Pancreas (tissue), 10 donors: Measurements from ENCODE around the gene ERI3. TPM values are rescaled to one million over a fixed set of nuclear protein-coding genes. Genes with fewer than 3 reads are reported as not detected.

Experiments used
- ATAC-seq, 4 donors: fragments of 200-7000 bp; cut with Tn5 transposase; one replicate each; pipeline versions ENCODE4 v1.8.0 to v1.9.1; 2020; ENCODE audit warnings: mild to moderate bottlenecking in 4 of 4, moderate library complexity in 4 of 4
- DNase-seq, 6 donors: peaks; one replicate each; pipeline ENCODE4 v3.0.0-alpha.2; 2020
- FAIRE-seq: peaks from 2 replicates; lab custom pipeline; 2012; peaks lifted over from hg19 to GRCh38; lab: Jason Lieb, UNC
- H3K27ac ChIP-seq, 4 donors: fragments of 200-600 bp; sonication (generic); 1 replicate in 3 of 4; 2 replicates in 1 of 4; pipeline versions ENCODE4 v1.5.0 to v1.8.0; 2020
- H3K27me3 ChIP-seq, 4 donors: fragments of 200-600 bp; one replicate each; pipeline ENCODE4 v1.8.0; 2021
- H3K36me3 ChIP-seq, 3 donors: fragments of 200-600 bp; sonication (generic) in 1 of 3; one replicate each; pipeline versions ENCODE4 v1.5.0 to v1.8.0; 2020 to 2021
- H3K4me1 ChIP-seq, 3 donors: fragments of 200-600 bp; one replicate each; pipeline ENCODE4 v1.8.0; 2021
- H3K4me3 ChIP-seq, 4 donors: fragments of 200-600 bp; sonication (generic) in 2 of 4; one replicate each; pipeline versions ENCODE4 v1.5.0 to v1.8.0; 2020 to 2021
- H3K9me3 ChIP-seq, 4 donors: fragments of 200-600 bp; one replicate each; pipeline ENCODE4 v1.8.0; 2021
- CTCF ChIP-seq, 4 donors: fragments of 200-600 bp; sonication (generic) in 3 of 4; IDR thresholded peaks; one replicate each; pipeline versions ENCODE4 v1.5.0 to v1.8.0; 2021; ENCODE audit warnings: antibody characterized with exemption in 4 of 4
- WGBS, 2 donors: extraction: QIAGEN DNeasy Blood & Tissue Kit; methylation state at CpG; one replicate each; pipeline ENCODE4 v1.1.7; 2013; 5-methylcytosine and 5-hydroxymethylcytosine counted together
- intact Hi-C, 3 donors: fragments of 100-400 bp; cut with DNase I; formaldehyde crosslinking; loops; one replicate each; pipeline versions ENCODE4 v1.11.1 to v1.14.2; 2022
- polyA plus RNA-seq, 2 donors: library from polyadenylated mRNA; stranded (reverse); fragments of 200-250 nt; gene quantifications; one replicate each; pipeline ENCODE4 v1.2.3, GENCODE V29; 2013
- total RNA-seq, 6 donors: library from RNA; stranded (reverse); fragmentation: NEBNext Ultra II Directional in 4 of 6; extraction: Animal tissue kit (Norgen Biotek cat#: 25700) in 4 of 6; gene quantifications; one replicate each; pipeline versions ENCODE4 v1.2.1 to v1.2.4, GENCODE V29; 2021 to 2023
- donor health status: healthy with polysubstance abuse.
- donor health status: DM: no; HTN: no; CAD: no; lungs with moderate emphysema.
- donor health status: DM: no; HTN: no; CAD: no.
- donor health status: control.
- donor health status: control.
- donor health status: Bipolar disorder and iron deficiency.
- donor health status: DM: yes; HTN: yes; CAD: no.
- donor health status: DM: no; HTN: no; CAD: no.
- donor health status: DM: no; HTN: no; CAD: no.
- donor health status: DM: yes; HTN: yes; CAD: no.

ERI3 gene
- total and polyA plus RNA-seq, 8 donors = 18.9 to 33.7 (median 21.8) TPM

GRCh38 chr1:44230796-44231195 lies 124.3 kb downstream of the ERI3 start:
- no peak overlapping the region for H3K4me3 ChIP-seq
- H3K36me3 ChIP-seq = no peaks in the 10 kb centered on the region
- no peaks in the 10 kb centered on the region for H3K9me3 ChIP-seq
- TF ChIP-seq CTCF (IDR thresholded peaks at IDR 0.05) = no peak
- FAIRE-seq = no peak
- no peaks in the 10 kb centered on the region for H3K27me3 ChIP-seq
- no peak for DNase-seq
- no peaks in the 10 kb centered on the region for H3K4me1 ChIP-seq
- 81 to 83% methylated on average over 3 of the region's 3 CpGs for WGBS, 2 donors
- H3K27ac ChIP-seq = no peak overlapping the region
- intact Hi-C loops = no loop called here
- ATAC-seq = no peak

GRCh38 chr1:44229435-44230167 lies 125.5 kb downstream of the ERI3 start:
- intact Hi-C loops = no loop called here

GRCh38 chr1:44228218-44228617 lies 126.8 kb downstream of the ERI3 start:
- no peak for ATAC-seq
- no peak for TF ChIP-seq CTCF (IDR thresholded peaks at IDR 0.05)
- Histone ChIP-seq H3K27me3 (no peaks in the 10 kb centered on the region), H3K27ac (no peak overlapping the region), H3K9me3 (no peaks in the 10 kb centered on the region), H3K4me3 (no peak overlapping the region), H3K36me3 (no peaks in the 10 kb centered on the region), H3K4me1 (no peaks in the 10 kb centered on the region)
- WGBS, 2 donors = 93 to 96% methylated on average over 13 of the region's 13 CpGs
- no peak for FAIRE-seq
- intact Hi-C loops = no loop called here
- DNase-seq = no peak

More at GRCh38 chr1:44229435-44230167, 125.5 kb downstream of the ERI3 start:
- DNase-seq (peak in 1 of 6 donors; percentile 34), FAIRE-seq (no peak), ATAC-seq (no peak)
- no peak for TF ChIP-seq CTCF (IDR thresholded peaks at IDR 0.05)
- Histone ChIP-seq H3K4me1 (no peaks in the 10 kb centered on the region), H3K27me3 (no peaks in the 10 kb centered on the region), H3K27ac (no peak overlapping the region), H3K36me3 (no peaks in the 10 kb centered on the region), H3K9me3 (no peaks in the 10 kb centered on the region), H3K4me3 (no peak overlapping the region)
- 94 to 98% methylated on average over 16 of the region's 16 CpGs for WGBS, 2 donors

- no peak for TF ChIP-seq CTCF (IDR thresholded peaks at IDR 0.05)
- no peaks in the 10 kb centered on the region for H3K27me3 ChIP-seq
- intact Hi-C loops = no loop called here
- H3K9me3 ChIP-seq = no peaks in the 10 kb centered on the region
- H3K4me3 ChIP-seq = no peak overlapping the region
- DNase-seq = no peak
- no peak for FAIRE-seq
- H3K27ac ChIP-seq = no peak overlapping the region
- H3K36me3 ChIP-seq = no peaks in the 10 kb centered on the region
- ATAC-seq = no peak
- 77 to 89% methylated on average over 1 of the region's 1 CpG for WGBS, 2 donors
- no peaks in the 10 kb centered on the region for H3K4me1 ChIP-seq
Observed at GRCh38 chr1:44227211-44227610, 127.8 kb downstream of the ERI3 start.

GRCh38 chr1:44225761-44226160 lies 129.3 kb downstream of the ERI3 start:
- H3K4me1 ChIP-seq = no peaks in the 10 kb centered on the region
- WGBS, 2 donors = 84 to 88% methylated on average over 2 of the region's 2 CpGs
- DNase-seq (no peak), ATAC-seq (no peak), FAIRE-seq (no peak)
- no peak overlapping the region for H3K4me3 ChIP-seq
- H3K9me3 ChIP-seq = no peaks in the 10 kb centered on the region
- no peaks in the 10 kb centered on the region for H3K27me3 ChIP-seq
- TF ChIP-seq CTCF (IDR thresholded peaks at IDR 0.05) = no peak
- peaks cover under 1 to 4% (median under 1%) of the 10 kb centered on the region in 3 donors for H3K36me3 ChIP-seq
- H3K27ac ChIP-seq = no peak overlapping the region
- intact Hi-C loops = no loop called here
